ENCODE measurements around the gene CFAP61.

Gene CFAP61

DNA sequence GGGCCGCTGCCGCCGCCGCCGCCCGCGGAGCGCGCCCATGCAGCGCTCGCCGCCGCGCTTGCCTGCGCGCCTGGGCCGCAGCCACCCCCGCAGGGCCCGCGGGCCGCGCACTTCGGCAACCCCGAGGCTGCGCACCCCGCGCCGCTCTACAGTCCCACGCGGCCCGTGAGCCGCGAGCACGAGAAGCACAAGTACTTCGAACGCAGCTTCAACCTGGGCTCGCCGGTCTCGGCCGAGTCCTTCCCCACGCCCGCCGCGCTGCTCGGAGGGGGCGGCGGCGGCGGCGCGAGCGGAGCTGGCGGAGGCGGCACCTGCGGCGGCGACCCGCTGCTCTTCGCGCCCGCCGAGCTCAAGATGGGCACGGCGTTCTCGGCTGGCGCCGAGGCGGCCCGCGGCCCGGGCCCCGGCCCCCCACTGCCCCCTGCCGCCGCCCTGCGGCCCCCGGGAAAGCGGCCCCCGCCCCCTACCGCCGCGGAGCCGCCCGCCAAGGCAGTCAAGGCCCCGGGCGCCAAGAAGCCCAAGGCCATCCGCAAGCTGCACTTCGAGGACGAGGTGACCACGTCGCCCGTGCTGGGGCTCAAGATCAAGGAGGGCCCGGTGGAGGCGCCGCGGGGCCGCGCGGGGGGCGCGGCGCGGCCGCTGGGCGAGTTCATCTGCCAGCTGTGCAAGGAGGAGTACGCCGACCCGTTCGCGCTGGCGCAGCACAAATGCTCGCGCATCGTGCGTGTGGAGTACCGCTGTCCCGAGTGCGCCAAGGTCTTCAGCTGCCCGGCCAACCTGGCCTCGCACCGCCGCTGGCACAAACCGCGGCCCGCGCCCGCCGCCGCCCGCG lies 316.3 kb downstream of the CFAP61 start:
- no peak for DNase-seq

GRCh38 chr20:20369250-20370093 lies 317.1 kb downstream of the CFAP61 start:
- DNase-seq: no peak

DNA sequence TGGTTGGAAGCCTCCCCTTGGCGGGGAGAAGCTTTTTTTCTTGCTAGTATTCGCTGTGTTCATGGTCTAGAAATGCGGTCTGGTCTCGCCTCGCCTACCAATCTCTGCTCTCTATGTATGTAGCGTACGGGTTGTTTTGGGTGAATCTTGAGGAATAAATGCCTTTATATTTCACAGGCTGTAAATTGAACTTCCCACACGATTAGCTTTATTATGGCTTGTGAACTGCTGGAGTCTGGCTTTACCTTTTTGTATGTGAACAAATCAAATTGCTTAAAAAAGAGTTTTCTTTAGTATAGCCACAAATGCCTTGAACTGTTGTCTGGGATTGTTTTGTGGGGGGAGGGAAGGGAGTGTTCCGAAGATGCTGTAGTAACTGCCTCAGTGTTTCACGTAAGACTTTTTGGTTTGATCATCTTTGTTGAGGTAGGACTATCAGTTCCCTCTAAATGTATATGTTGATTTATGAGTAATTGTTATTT lies 317.8 kb downstream of the CFAP61 start:
- DNase-seq: no peak

- DNase-seq: no peak
Measured at GRCh38 chr20:20371083-20371482, 318.8 kb downstream of the CFAP61 start.

DNA sequence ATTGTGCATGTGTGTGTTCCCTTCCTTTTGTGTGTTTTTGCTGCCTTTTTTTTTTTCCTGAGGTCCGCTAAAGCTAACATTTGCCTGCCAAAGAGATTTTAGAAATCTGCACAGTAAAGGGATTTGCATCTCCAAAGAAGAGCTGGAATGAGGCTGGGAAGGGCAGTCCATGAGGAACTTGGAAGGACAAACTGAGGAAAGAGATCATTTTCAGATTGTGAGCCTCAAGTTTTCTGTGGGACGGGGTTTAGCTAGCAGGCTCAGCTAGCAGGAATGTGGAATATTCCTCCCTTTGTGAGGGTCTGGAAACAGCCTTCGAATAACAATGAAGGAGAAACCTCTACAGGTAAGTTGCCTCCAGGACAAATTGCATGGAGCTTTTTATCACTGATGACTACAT lies 319.3 kb downstream of the CFAP61 start:
- no peak for DNase-seq

DNA sequence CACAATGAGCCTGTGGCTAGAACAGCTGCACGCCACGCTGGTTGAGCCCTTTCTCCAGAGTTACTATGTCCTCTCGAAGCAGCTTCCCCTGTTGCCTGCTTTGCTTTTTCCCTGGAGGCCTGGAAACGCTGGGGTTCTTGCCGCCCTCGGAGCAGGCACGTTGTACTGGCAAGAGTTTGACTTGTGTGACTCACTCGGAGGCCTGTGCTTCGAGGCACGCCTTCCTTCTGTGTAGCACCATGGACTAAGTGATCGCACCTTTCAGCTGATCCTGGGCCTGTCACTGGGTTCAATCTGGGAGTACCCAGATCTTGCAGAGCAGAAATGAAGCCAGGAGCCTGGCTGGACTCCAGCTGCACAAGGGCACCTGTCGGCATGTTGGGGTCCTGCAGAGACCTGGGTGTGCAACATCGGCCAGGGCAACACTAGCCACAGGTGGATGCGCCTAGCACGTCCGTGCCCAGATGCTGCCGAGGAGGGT lies 320.8 kb downstream of the CFAP61 start:
- DNase-seq: no peak

- DNase-seq: no peak
Measured at GRCh38 chr20:20375862-20376261, 323.5 kb downstream of the CFAP61 start.

GRCh38 chr20:20386192-20386591 lies 333.9 kb downstream of the CFAP61 start:
- no peak for DNase-seq

DNA sequence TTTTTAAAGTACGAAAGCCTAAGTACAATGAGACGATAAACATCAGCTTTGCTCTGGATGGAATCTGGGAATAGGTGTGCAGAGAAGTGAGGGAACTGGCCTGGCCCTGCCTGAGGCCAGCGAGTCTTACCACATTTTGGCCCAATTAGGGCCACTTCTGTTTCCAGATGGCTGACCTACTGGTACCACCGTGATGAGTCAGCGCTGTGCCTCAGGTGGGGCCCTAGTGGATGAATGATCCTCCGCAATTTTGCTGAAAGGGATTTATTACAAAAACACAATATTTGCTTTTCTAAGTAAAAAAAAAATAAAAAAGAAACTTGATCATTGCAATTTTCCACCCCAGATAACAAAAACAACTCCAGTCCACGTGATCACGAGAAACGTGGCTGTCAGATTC lies 338.1 kb downstream of the CFAP61 start:
- DNase-seq: no peak

DNA sequence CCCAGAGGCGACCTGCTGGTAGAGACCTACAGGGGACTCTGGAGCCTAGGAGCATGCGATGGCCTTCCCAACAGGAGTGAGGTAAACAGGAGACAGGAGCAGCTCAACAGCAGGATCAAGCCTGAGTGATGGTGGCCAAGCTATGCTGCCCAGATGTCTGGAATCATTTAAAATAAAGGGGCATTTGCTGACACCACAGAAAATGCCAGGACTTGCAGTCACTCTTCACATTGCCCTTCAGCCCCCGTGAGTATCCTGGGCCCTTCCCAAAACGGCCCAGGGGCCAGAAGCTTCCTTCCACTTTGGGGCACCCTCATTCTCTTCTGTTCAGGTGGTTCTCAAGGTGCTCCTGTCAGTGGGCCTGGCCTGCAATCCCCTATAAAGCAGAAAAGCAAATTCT lies 338.8 kb downstream of the CFAP61 start:
- no peak for DNase-seq

- DNase-seq: no peak
Measured at GRCh38 chr20:20391766-20392165, 339.4 kb downstream of the CFAP61 start.

DNA sequence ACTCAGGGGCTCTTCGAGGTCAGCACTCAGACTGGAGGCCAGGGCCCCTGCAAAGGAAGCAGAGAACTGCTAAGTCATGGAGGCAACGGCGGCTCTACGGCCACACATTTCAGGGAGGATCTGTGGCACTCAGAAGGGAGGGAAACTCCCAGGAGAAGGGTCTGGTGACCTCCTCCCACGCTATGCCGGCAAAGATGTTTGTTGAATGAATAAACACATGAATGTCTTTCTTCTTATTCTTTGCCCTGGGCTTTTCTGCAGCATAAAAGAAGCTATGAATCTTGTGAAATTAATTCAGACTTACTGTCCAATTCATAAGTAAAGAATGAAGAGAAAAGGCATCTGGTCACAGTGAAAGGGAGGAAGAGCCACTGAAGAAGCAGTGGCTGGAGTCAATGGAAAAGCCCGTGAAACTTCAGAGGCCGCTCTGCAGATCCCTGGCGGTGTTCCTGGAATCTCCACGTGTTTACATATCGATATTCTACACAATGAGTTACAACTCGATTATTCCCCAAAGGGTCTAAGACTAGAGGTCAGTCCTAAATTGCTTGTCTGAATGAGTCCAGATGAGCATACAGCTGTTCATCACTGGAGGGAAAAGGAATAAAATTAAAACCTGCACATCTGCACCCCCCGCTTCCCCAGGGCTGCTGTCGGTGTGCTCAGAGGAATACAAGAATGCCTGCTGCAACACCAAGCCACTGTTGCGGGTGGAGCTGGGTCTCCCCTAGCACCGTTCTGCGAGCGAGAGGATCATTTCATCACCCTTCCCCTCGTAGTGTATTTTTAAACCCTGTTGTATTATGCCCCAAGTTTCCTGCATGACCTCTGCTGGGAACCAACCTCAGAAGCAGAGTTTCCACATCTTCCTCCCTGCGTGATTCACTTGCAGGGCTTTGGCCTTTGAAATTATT lies 341.1 kb downstream of the CFAP61 start:
- DNase-seq: peak; percentile 67

DNA sequence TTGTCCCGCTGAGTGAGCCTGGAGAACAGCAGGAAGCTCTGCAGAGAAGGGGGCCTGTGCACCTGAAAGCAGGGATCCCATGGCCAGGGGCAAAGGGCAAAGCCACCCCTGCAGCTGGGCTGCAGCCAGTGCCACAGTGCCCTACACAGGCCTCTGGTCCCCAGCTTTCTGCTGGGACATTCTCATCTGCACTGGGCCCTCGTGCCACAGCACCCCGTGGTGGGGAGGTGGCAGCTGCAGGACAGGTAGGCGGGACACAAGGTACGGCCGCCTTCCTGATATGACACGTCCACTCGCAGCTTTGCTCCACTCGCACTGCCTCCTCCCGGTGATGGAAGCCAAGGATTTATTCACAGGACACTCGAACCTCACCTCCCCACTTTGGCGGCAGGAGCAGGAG lies 342.8 kb downstream of the CFAP61 start:
- no peak for DNase-seq

DNA sequence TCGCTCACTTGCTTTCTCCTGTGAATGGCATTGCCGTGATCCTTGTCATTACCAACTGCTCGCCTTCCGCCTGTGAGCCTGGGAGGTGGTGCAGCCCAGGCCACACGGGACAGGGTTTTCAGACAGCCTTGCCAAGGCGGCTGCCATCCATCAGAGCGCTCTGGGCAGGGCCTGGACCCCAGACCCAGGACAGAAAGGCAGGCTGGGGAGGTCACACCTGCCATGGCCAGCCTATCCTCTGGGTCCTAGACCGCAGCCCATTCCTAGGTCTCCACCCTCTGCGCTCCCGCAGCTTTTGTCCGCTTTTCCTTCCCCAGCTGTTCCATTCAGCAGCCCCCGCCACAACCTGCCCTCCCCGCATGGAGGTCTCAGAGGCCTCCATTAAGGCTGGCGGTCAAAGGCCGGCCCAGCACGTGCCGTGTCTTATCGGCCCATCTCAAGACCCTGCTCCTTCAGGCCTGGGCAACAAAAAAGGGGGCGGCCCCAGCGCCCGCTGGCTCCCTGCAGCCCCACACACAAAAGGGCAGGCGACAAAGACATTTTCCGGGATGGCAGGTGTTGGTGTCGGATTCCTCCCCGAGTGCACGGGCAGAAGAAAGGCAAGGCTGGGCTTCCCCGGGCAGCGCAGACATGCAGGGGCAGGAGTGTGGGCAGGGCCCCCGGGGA lies 343.7 kb downstream of the CFAP61 start:
- no peak for DNase-seq

GRCh38 chr20:20396794-20397193 lies 344.5 kb downstream of the CFAP61 start:
- no peak for DNase-seq

DNA sequence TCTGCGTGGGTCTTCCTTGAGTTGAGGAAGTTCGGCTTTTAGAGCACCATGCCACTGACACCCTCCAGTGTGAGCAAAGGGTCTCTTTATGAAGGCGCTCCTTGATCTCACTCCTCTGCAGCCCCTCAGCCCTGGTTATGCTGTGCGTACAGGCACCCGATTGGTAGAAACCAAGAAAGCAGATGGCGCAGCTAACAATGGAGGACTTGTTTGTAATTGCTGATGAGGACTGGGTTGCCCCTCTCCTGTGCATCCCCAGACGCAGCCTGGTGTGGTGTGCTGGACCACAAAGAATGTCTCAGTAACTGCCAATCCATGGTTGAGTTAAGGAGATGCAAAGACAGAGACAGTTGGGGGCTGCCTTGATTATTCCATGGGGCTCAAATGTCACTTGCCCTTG lies 345.8 kb downstream of the CFAP61 start:
- no peak for DNase-seq

DNA sequence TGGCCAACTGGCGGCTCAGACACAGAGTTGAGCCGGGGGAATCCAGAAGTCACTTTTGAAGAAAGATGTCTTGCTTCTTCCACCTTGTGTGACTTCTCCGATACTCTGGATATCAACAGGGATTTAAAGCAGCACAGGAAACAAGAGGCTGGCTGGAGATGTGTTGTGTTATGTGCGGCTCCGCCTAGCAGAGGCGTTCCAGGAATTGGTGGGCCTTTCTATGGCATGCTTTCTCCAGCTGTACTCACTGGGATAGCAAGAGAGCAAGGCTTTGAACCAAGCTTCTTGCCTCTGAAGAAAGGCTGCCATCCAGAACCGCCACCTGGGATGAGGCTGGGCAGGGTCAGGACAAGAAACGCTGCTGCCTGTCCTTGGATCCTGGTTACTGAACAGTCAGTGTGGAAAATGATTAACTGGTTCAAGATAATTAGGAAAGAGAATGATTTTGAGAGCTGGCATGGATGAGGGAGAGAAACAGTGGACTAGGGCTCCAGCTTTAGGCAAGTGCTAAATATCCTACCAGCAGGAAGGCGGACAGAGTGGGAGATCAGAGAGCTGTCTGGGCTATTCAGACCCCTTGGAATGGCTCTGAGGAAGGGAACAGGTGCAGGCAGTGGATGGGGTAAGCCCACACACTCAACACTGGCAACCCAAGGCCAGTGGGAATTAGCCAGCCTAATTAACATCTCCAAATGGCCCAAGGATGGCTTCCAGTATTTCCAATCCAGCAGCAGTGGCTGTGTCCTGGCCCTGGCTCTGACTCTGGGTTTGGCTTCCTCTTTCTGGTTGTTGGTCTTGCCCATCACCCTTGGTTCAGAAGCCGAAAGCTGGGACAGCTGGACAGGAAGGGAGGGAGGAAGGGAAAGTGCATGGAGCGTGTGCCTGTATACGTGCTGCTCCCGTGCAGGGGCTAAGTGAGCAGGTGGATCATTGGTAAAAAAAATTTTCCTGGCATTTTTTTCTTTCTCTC lies 347.5 kb downstream of the CFAP61 start:
- no peak for DNase-seq

- DNase-seq: no peak
Measured at GRCh38 chr20:20401991-20402390, 349.7 kb downstream of the CFAP61 start.

DNA sequence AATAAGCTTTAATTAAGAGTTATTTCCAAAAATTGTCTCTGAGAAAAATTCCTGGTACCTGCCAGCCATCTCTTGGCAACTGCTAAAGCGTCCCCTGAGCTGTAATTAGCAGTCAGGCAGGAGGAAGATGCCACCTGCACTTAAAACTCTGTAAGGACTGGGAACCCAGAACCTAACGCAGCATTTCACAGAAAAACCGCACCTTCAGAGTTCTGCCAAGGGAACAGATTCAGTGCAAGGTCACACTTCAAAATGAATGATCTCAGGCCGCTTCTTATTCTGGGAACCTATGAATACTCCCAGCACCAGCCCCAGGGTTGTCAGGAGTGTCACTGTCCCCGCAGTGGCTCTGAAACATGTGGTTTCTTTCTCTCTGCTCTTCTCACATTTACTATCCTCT lies 352.3 kb downstream of the CFAP61 start:
- DNase-seq: no peak

DNA sequence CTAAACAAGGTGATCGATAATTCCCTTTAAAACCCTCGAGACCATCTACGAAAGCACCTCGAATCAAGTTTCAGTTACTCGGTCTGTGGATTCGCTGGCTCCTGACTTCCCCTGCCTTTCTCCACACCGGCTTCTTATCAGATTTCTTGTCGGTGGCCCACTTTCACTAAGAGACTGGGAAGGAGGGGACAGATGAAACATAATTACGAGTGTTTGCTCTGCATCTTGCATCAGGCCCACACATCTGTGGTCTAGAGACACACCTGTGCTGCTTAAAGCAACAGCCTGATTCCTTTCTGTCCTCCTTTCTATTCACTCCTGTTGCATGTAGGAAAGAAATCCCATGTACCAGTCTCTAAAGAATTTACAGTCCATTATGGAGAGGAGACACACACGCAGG lies 353.3 kb downstream of the CFAP61 start:
- no peak for DNase-seq

- DNase-seq: no peak
Measured at GRCh38 chr20:20406306-20406705, 354.0 kb downstream of the CFAP61 start.

All from right hindlimb (tissue), 1 donor.